ENCODE data around the gene CARMIL1.

- TF ChIP-seq CTCF (IDR thresholded peaks at IDR 0.05) (no peak), POLR2A (IDR thresholded peaks at IDR 0.05) (no peak)
Measured at GRCh38 chr6:25553502-25553901, 274.3 kb downstream of the CARMIL1 start.

Measured in breast epithelium (tissue), 3 donors.